ENCODE measurements around the gene LCN9.
"Not testable (repeated sequence)": the region's sequence is repeated elsewhere in the genome, so short reads cannot be mapped to it uniquely, and the experiment has no call there.

Gene LCN9

GRCh38 chr9:135624282-135624681, 38.8 kb upstream of the LCN9 start:
- DNase-seq (ENCODE audit: extremely low spot score), result no peak
- POLR2A ChIA-PET, result no interaction called here
- TF ChIP-seq, protein P1, sequence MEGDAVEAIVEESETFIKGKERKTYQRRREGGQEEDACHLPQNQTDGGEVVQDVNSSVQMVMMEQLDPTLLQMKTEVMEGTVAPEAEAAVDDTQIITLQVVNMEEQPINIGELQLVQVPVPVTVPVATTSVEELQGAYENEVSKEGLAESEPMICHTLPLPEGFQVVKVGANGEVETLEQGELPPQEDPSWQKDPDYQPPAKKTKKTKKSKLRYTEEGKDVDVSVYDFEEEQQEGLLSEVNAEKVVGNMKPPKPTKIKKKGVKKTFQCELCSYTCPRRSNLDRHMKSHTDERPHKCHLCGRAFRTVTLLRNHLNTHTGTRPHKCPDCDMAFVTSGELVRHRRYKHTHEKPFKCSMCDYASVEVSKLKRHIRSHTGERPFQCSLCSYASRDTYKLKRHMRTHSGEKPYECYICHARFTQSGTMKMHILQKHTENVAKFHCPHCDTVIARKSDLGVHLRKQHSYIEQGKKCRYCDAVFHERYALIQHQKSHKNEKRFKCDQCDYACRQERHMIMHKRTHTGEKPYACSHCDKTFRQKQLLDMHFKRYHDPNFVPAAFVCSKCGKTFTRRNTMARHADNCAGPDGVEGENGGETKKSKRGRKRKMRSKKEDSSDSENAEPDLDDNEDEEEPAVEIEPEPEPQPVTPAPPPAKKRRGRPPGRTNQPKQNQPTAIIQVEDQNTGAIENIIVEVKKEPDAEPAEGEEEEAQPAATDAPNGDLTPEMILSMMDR (IDR thresholded peaks at IDR 0.05; ENCODE audit: control extremely low read depth, extremely low read depth, low read depth, missing control alignments), result no peak
- CTCF ChIA-PET, result interaction anchor here (1.2 kb wide), 1 partner anchor 641 kb away, joined by 3 read pairs; no protein-coding TSS in a partner anchor

DNA sequence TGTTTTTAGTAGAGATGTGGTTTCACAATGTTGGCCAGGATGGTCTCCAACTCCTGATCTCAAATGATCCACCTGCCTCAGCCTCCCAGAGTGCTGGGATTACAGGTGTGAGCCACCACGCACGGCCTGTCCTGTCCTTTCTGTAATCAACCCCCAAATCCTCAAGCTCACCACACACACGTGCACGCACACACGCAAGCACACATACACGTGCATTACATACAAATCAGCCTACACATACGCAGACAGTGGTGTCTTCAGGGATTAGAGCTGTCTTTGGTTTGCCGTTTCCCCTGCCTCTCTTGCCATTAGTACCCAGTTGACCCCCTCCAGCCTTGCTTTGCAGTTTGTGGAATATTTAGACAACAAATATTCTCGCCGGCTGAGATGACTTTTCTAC, 30.3 kb upstream of the LCN9 start:
- CTCF ChIA-PET, result interaction anchor here (2.1 kb wide), 1 partner anchor 10 kb away, joined by 5 read pairs; no protein-coding TSS in a partner anchor
- DNase-seq (ENCODE audit: extremely low spot score), result no peak

DNA sequence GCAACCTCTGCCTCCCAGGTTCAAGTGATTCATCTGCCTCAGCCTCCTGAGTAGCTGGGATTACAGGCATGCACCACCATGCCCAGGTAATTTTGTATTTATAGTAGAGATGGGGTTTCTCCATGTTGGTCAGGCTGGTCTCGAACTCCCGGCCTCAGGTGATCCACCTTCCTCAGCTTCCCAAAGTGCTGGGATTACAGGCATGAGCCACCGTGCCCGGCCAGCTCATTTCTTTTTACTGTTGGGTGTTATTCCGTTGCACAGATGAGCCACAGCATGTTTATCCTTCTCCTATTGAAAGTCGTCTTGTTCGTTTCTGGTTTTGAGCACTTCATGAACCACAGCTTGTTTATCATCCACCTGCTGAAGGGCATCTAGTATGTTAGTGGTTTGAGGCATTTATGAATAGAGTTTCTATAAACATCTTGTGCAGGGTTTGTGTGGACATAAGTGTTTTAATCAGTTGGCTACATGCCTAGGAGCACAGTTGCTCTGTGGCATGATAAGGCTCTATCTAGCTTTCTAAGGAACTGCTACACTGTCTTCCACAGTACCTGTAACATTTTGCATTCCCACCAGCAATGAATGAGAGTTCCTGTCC, 26.1 kb upstream of the LCN9 start:
- CTCF ChIA-PET, result interaction anchor here (1.1 to 1.3 kb wide), 2 partner anchors 8 to 36 kb away, joined by 3 read pairs; no protein-coding TSS in a partner anchor
- POLR2A ChIA-PET; DNase-seq (ENCODE audit: extremely low spot score): not testable (repeated sequence)

More for the DNA sequence above, 30.3 kb upstream of the LCN9 start:
- TF ChIP-seq, protein P1 (IDR thresholded peaks at IDR 0.05; ENCODE audit: control extremely low read depth, extremely low read depth, low read depth, missing control alignments), result no peak
- POLR2A ChIA-PET, result no interaction called here

- CTCF ChIA-PET, result no interaction called here
- DNase-seq (ENCODE audit: extremely low spot score), result no peak
- POLR2A ChIA-PET, result no interaction called here
- TF ChIP-seq, protein P1 (IDR thresholded peaks at IDR 0.05; ENCODE audit: control extremely low read depth, extremely low read depth, low read depth, missing control alignments), result no peak
Observed at GRCh38 chr9:135639196-135639595, 23.9 kb upstream of the LCN9 start, which contains the start of gene GLT6D1. Gene GLT6D1, minus strand, starts transcription at chr9:135639540. Its CDS starts 353 bp downstream, at chr9:135639187.

DNA sequence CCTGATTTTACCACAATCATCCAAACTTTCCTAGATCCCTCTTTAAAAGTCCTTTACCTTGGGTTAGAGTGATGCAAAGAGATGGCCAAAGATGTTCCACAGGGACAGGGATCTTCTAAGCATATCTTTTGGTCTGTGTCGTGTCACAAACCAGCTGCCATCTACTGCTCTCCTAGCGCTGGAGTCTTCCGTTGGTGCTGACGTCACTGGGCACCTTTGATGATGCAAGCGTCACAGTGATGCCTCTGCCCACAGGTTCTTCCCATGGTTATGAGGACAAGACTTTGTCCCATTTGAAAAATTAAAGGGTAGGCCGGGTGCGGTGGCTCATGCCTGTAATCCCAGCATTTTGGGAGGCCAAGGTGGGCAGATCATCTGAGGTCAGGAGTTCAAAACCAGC, 22.1 kb upstream of the LCN9 start:
- TF ChIP-seq, protein P1 (IDR thresholded peaks at IDR 0.05; ENCODE audit: control extremely low read depth, extremely low read depth, low read depth, missing control alignments), result no peak
- DNase-seq (ENCODE audit: extremely low spot score), result no peak
- POLR2A ChIA-PET, result no interaction called here
- CTCF ChIA-PET, result no interaction called here

- POLR2A ChIA-PET, result no interaction called here
- CTCF ChIA-PET, result no interaction called here
- DNase-seq (ENCODE audit: extremely low spot score), result no peak
- TF ChIP-seq, protein P1 (IDR thresholded peaks at IDR 0.05; ENCODE audit: control extremely low read depth, extremely low read depth, low read depth, missing control alignments), result no peak
Observed at GRCh38 chr9:135641745-135642144, 21.4 kb upstream of the LCN9 start.

DNA sequence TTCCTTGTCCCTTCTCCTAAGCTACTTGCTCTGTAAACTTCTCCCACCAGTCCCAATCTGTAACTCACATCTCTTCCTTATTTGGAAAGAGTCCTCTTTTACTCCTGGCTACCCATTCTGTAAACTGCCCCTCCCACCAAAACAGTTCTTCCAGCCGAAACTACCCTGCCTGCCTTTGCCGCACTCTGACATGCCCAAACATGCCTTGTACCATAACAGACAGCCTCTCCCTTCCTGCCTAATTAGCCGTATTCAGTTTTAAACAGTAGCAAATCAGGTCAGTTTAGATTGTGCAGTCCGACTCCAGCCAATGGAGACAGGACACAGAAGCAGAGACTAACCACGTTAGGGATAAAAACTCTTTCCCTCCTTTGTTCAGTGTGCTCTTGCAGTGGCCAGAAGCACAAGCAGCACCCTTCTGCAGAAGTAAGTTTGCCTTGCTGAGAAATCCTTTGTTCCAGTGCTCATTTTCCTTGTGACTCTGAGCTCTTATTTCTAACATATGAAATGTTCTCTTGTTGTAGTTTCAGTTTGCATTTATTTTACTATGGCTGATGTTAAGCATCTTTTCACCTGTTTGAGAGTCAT, 18.4 kb upstream of the LCN9 start:
- TF ChIP-seq, protein P1 (IDR thresholded peaks at IDR 0.05; ENCODE audit: control extremely low read depth, extremely low read depth, low read depth, missing control alignments), result no peak
- DNase-seq (ENCODE audit: extremely low spot score), result no peak
- ChIA-PET CTCF (no interaction called here), POLR2A (no interaction called here)
